HG02852 (cell line): Measurements from ENCODE around the gene DIP2A.

Experiments
- ATAC-seq: cut with Tn5 transposase; IDR thresholded peaks from one replicate; pipeline ENCODE4 v1.9.1; 2021; ENCODE audit warnings: mild to moderate bottlenecking, moderate library complexity; ENCODE audit not compliant: unreplicated experiment

Gene DIP2A

GRCh38 chr21:46613391-46613790, 154.7 kb downstream of the DIP2A start:
- ATAC-seq = no peak

- no peak for ATAC-seq
These were observed 157.4 kb downstream of the DIP2A start for GRCh38 chr21:46616050-46616449.

- no peak for ATAC-seq
These were observed 158.0 kb downstream of the DIP2A start for GRCh38 chr21:46616656-46617055.

- no peak for ATAC-seq
These were observed 158.8 kb downstream of the DIP2A start for GRCh38 chr21:46617267-46618051.

GRCh38 chr21:46618738-46619379, 160.2 kb downstream of the DIP2A start:
- ATAC-seq = no peak
